Osteoblast (primary cell): ENCODE results near the gene IDUA. TPM values are rescaled to one million over a fixed set of nuclear protein-coding genes. Genes with fewer than 3 reads are reported as not detected.

Experiments used
- DNase-seq: peaks from one replicate; pipeline ENCODE4 v3.0.0; 2011; ENCODE audit warnings: low spot score, mixed read lengths; ENCODE audit not compliant: insufficient read length; ENCODE audit errors: missing footprints
- H2AFZ ChIP-seq: 2 replicates; pipeline ENCODE4 v1.6.0; 2011; ENCODE audit warnings: mild to moderate bottlenecking, low read length
- H3K27ac ChIP-seq: 2 replicates; pipeline ENCODE4 v1.5.1; 2011; ENCODE audit warnings: mild to moderate bottlenecking, low read depth, low read length, moderate library complexity
- H3K27me3 ChIP-seq: 2 replicates; pipeline ENCODE4 v1.6.0; 2012; ENCODE audit warnings: mild to moderate bottlenecking, control low read depth, inconsistent platforms, low read length, moderate library complexity; ENCODE audit not compliant: insufficient read depth
- H3K36me3 ChIP-seq: 2 replicates; pipeline ENCODE4 v1.5.1; 2011; ENCODE audit warnings: mild to moderate bottlenecking, low read length, control low read depth, moderate library complexity; ENCODE audit not compliant: insufficient read depth
- H3K4me1 ChIP-seq: 2 replicates; pipeline ENCODE4 v1.5.1; 2011; ENCODE audit warnings: mild to moderate bottlenecking, low read length, control low read depth, moderate library complexity; ENCODE audit not compliant: insufficient read depth
- H3K4me2 ChIP-seq: 2 replicates; pipeline ENCODE4 v1.6.0; 2011; ENCODE audit warnings: mild to moderate bottlenecking, low read length; ENCODE audit not compliant: insufficient read depth
- H3K4me3 ChIP-seq: fragments of 200-600 bp; sonication (generic); 3 replicates; pipeline ENCODE4 v1.5.1; 2012; ENCODE audit warnings: mild to moderate bottlenecking, low read length, inconsistent platforms; ENCODE audit not compliant: insufficient read depth
- H3K79me2 ChIP-seq: 2 replicates; pipeline ENCODE4 v1.6.0; 2012; ENCODE audit warnings: mild to moderate bottlenecking, low read length, control low read depth, inconsistent platforms; ENCODE audit not compliant: insufficient read depth
- H3K9me3 ChIP-seq: 2 replicates; pipeline ENCODE4 v1.5.1; 2011; ENCODE audit warnings: low read depth, low read length, control low read depth
- H4K20me1 ChIP-seq: 2 replicates; pipeline ENCODE4 v1.6.0; 2012; ENCODE audit warnings: mild to moderate bottlenecking, low read length, control low read depth; ENCODE audit not compliant: insufficient read depth
- total RNA-seq: library from RNA; depleted of rRNA; stranded (reverse); fragments of >200 nt; gene quantifications from 2 replicates; pipeline ENCODE4 v1.2.3, GENCODE V29; 2012
- TF ChIP-seq, protein P1 (sequence below): IDR thresholded peaks from 2 replicates; pipeline ENCODE4 v1.5.1; 2011; ENCODE audit warnings: mild to moderate bottlenecking, low read depth, low read length, moderate library complexity; ENCODE audit errors: extremely low read depth

IDUA gene
- total RNA-seq, 1 donor: 26.4 TPM

- Histone ChIP-seq H3K27ac (no peak overlapping the region), H3K27me3 (peaks cover 57% of the 10 kb centered on the region), H3K79me2 (no peaks in the 10 kb centered on the region), H2AFZ (no peak overlapping the region), H3K4me3 (no peak overlapping the region), H3K9me3 (peaks cover 2% of the 10 kb centered on the region), H3K4me2 (no peak overlapping the region), H3K36me3 (no peaks in the 10 kb centered on the region), H4K20me1 (no peaks in the 10 kb centered on the region), H3K4me1 (peaks cover 18% of the 10 kb centered on the region)
- no peak for DNase-seq
- TF ChIP-seq, protein P1, sequence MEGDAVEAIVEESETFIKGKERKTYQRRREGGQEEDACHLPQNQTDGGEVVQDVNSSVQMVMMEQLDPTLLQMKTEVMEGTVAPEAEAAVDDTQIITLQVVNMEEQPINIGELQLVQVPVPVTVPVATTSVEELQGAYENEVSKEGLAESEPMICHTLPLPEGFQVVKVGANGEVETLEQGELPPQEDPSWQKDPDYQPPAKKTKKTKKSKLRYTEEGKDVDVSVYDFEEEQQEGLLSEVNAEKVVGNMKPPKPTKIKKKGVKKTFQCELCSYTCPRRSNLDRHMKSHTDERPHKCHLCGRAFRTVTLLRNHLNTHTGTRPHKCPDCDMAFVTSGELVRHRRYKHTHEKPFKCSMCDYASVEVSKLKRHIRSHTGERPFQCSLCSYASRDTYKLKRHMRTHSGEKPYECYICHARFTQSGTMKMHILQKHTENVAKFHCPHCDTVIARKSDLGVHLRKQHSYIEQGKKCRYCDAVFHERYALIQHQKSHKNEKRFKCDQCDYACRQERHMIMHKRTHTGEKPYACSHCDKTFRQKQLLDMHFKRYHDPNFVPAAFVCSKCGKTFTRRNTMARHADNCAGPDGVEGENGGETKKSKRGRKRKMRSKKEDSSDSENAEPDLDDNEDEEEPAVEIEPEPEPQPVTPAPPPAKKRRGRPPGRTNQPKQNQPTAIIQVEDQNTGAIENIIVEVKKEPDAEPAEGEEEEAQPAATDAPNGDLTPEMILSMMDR: no peak
Observed at GRCh38 chr4:1006856-1007255, 20.0 kb downstream of the IDUA start.

- TF ChIP-seq, protein P1: no peak
- H3K4me2 ChIP-seq: peak overlapping the region; percentile 91
- no peak overlapping the region for H3K27ac ChIP-seq
- H3K27me3 ChIP-seq: peaks cover 38% of the 10 kb centered on the region
- no peaks in the 10 kb centered on the region for H3K79me2 ChIP-seq
- H3K4me3 ChIP-seq: peak overlapping the region; percentile 77
- peaks cover 2% of the 10 kb centered on the region for H3K36me3 ChIP-seq
- H2AFZ ChIP-seq: peak overlapping the region; percentile 76
- DNase-seq: no peak
- peaks cover 2% of the 10 kb centered on the region for H3K9me3 ChIP-seq
- H3K4me1 ChIP-seq: peaks cover 18% of the 10 kb centered on the region
- peaks cover 7% of the 10 kb centered on the region for H4K20me1 ChIP-seq
Observed at GRCh38 chr4:1008840-1009541, 22.1 kb downstream of the IDUA start.

DNA sequence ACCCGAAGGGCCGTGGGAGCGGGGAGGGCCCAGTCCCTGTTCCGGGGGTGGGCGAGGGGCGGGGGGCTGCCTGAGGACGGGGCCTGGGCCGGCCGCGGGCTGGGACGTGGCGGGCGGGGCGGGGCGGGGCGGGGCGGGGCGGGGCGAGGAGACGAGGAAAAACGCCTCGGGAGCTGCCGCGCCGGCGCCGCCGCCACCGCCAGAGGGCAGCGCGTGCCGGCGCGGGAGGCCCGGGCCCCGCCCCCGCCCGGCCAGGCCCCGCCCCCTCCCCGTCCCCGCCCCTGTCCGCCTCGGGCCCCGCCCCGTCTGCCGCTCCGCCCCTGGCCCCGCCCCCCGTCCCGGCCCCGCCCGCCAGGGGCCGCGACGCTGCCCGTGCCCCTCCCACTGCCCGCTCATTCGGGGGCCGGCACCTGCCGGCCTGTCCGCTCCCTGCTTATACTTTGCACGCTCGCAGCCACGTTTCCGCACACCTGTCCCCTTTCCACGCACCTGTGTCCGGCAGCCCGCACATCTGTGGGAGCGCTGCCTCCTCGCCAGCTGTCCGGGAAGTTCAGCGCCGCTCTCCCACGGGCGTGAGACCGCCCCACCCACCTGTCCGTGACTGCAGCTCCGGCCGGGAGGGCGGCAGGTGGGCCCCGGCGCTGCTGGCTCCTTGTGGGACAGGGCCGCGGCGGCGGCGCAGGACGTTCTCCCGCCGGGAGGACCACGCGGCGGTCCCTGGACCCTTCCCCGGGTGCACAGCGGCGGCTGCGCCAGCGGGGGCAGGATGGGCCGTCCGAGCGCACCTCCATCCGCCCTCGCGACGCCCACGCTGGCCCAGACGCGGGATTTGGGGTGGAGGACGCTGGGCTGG, 22.9 kb downstream of the IDUA start:
- Histone ChIP-seq H3K27ac (no peak overlapping the region), H3K36me3 (peaks cover 3% of the 10 kb centered on the region), H3K79me2 (no peaks in the 10 kb centered on the region), H3K4me3 (peak overlapping the region; percentile 77), H3K27me3 (peaks cover 34% of the 10 kb centered on the region), H3K4me2 (peak overlapping the region; percentile 91), H4K20me1 (peaks cover 8% of the 10 kb centered on the region), H3K4me1 (peaks cover 18% of the 10 kb centered on the region), H3K9me3 (peaks cover 2% of the 10 kb centered on the region), H2AFZ (peak overlapping the region; percentile 77)
- TF ChIP-seq, protein P1: no peak
- DNase-seq: peak; percentile 99
